C4-2B (cell line): ENCODE data around the gene OTOGL.

ENCODE experiments used
- H3K27ac ChIP-seq: fragments of 450-650 bp; 2 replicates; pipeline ENCODE4 v1.5.1; 2017
- CTCF ChIP-seq: fragments of 450-650 bp; conservative IDR thresholded peaks from 2 replicates; pipeline ENCODE4 v1.5.1; 2017; ENCODE audit warnings: mild to moderate bottlenecking
- ZFX ChIP-seq: fragments of 450-650 bp; IDR thresholded peaks from 2 replicates; pipeline ENCODE4 v1.6.1; 2017

OTOGL gene

GRCh38 chr12:80173083-80173864, 73.9 kb downstream of the OTOGL start:
- no peak overlapping the region for H3K27ac ChIP-seq
- TF ChIP-seq ZFX (no peak), CTCF (no peak)

- no peak overlapping the region for H3K27ac ChIP-seq
- TF ChIP-seq ZFX (no peak), CTCF (no peak)
Measured at GRCh38 chr12:80175307-80175930, 76.1 kb downstream of the OTOGL start.

GRCh38 chr12:80176706-80177105, 77.4 kb downstream of the OTOGL start:
- H3K27ac ChIP-seq: no peak overlapping the region
- TF ChIP-seq CTCF (no peak), ZFX (no peak)

- no peak overlapping the region for H3K27ac ChIP-seq
- TF ChIP-seq CTCF (no peak), ZFX (no peak)
Measured at GRCh38 chr12:80178846-80179245, 79.5 kb downstream of the OTOGL start.

GRCh38 chr12:80183939-80184338, 84.6 kb downstream of the OTOGL start:
- H3K27ac ChIP-seq: no peak overlapping the region
- TF ChIP-seq ZFX: no peak

- TF ChIP-seq ZFX: no peak
- no peak overlapping the region for H3K27ac ChIP-seq
Measured at GRCh38 chr12:80184926-80185325, 85.6 kb downstream of the OTOGL start.

- TF ChIP-seq CTCF (peak; percentile 87), ZFX (no peak)
- H3K27ac ChIP-seq: no peak overlapping the region; the same call in 1 of the 2 replicates
Measured at GRCh38 chr12:80186727-80187217, 87.4 kb downstream of the OTOGL start.

- H3K27ac ChIP-seq: no peak overlapping the region
- no peak for TF ChIP-seq ZFX
- TF ChIP-seq CTCF: no peak
Measured at GRCh38 chr12:80187660-80188090, 88.3 kb downstream of the OTOGL start.
